Measurements from ENCODE around the gene HIVEP1.

The HIVEP1 gene

DNA sequence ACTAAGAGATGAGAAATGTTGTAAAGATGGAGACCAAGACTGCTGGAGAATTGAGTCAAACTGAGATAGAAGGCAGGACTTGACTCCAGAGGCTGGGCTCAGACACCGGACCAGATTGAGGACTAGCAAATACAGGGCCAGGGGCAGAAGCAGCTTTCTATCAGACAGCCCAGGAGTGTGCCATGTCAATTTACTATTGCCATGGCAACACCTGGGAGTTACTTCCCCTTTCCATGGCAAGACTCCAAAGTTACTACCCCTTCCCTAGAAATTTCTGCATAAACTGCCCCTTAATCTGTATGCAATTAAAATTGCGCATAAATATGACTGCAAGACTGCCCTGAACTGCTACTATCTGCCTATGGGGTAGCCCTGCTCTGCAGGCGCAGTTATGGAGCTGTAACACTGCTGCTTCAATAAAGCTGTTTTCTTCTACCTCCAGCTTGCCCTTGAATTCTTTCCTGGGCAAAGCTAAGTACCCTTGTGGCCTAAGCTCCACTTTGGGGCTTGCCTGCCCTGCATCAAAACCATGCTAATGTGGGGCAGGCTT, 188.0 kb downstream of the HIVEP1 start:
- H3K36me3 Mint-ChIP-seq (ENCODE audit: low read depth): no peaks in the 10 kb centered on the region
- no peaks in the 10 kb centered on the region for H3K9me3 Mint-ChIP-seq
- TF ChIP-seq, protein P1, sequence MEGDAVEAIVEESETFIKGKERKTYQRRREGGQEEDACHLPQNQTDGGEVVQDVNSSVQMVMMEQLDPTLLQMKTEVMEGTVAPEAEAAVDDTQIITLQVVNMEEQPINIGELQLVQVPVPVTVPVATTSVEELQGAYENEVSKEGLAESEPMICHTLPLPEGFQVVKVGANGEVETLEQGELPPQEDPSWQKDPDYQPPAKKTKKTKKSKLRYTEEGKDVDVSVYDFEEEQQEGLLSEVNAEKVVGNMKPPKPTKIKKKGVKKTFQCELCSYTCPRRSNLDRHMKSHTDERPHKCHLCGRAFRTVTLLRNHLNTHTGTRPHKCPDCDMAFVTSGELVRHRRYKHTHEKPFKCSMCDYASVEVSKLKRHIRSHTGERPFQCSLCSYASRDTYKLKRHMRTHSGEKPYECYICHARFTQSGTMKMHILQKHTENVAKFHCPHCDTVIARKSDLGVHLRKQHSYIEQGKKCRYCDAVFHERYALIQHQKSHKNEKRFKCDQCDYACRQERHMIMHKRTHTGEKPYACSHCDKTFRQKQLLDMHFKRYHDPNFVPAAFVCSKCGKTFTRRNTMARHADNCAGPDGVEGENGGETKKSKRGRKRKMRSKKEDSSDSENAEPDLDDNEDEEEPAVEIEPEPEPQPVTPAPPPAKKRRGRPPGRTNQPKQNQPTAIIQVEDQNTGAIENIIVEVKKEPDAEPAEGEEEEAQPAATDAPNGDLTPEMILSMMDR (IDR thresholded peaks at IDR 0.05): no peak
- no peak overlapping the region for H3K4me3 Mint-ChIP-seq
- peaks cover 10% of the 10 kb centered on the region for H3K4me1 Mint-ChIP-seq
- no peak overlapping the region for H3K27ac Mint-ChIP-seq
- H3K27me3 Mint-ChIP-seq (ENCODE audit: low read depth, poor library complexity): no peaks in the 10 kb centered on the region
- DNase-seq: no peak

DNA sequence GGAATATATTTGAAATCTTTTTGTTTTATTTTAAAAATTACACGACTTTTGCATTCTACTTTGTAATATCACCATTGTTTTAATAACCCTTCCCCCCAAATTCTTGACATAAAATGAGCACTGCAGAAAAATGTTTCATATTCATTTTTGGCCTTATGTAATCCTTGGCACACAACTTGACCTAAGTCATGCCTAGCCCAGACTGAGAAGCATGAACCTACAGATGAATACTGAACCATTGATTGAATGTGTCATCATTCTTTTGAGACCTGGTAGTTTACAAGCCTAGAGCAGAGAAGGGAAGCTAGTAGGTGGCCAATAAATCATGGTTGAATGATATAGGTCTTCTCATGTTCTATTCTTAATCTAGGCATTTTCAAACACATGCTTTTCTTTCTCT, 188.6 kb downstream of the HIVEP1 start:
- Mint-ChIP-seq H3K9me3 (no peaks in the 10 kb centered on the region), H3K27ac (no peak overlapping the region), H3K27me3 (ENCODE audit: low read depth, poor library complexity) (no peaks in the 10 kb centered on the region), H3K4me3 (no peak overlapping the region), H3K36me3 (ENCODE audit: low read depth) (no peaks in the 10 kb centered on the region), H3K4me1 (peaks cover 10% of the 10 kb centered on the region)
- DNase-seq: no peak
- TF ChIP-seq, protein P1 (IDR thresholded peaks at IDR 0.05): no peak

DNA sequence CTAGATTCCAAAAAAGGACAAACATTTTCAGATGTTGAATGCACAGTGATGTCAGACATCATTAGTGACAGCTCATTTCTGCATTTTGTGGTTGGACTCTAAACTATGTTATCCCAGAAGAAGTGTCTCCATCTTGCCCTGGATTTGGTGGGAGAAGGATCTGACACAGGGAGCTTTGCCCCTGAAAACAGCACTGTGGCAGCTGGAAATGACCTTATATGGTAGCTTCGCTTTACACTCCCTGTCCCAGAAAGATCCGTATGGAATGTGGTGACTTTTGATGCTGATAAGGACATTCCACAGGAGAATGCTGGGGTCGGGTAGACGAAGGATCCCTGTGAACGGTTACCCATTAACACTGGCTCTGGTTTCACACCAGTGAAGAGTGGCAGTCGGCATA, 190.9 kb downstream of the HIVEP1 start:
- Mint-ChIP-seq H3K4me1 (peaks cover 10% of the 10 kb centered on the region), H3K27me3 (ENCODE audit: low read depth, poor library complexity) (no peaks in the 10 kb centered on the region), H3K27ac (peak overlapping the region; percentile 52), H3K4me3 (no peak overlapping the region), H3K36me3 (ENCODE audit: low read depth) (no peaks in the 10 kb centered on the region), H3K9me3 (peaks cover under 1% of the 10 kb centered on the region)
- TF ChIP-seq, protein P1 (IDR thresholded peaks at IDR 0.05): no peak
- DNase-seq: peak; percentile 5

DNA sequence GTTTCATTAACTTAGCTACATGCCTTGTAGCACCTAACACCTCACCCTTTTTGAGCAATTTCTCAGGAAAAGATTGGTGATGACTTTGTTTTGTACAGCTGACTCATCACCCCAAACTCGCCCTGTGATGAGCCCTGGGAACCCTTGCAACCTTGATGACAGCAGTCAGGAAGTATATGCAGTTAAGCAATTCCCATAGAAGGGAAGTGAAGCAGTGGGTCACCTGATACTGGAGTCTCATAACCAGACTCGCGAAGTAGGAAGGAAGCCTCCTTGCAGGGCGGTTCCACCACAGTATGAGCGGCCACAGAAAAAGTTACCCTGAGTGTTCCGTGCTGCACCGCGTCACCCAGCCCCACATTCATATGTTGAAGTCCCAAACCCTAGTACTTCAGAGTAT, 196.1 kb downstream of the HIVEP1 start:
- Mint-ChIP-seq H3K27ac (no peak overlapping the region), H3K9me3 (peaks cover 10% of the 10 kb centered on the region), H3K4me3 (no peak overlapping the region), H3K27me3 (ENCODE audit: low read depth, poor library complexity) (no peaks in the 10 kb centered on the region), H3K36me3 (ENCODE audit: low read depth) (no peaks in the 10 kb centered on the region), H3K4me1 (peaks cover 5% of the 10 kb centered on the region)
- TF ChIP-seq, protein P1 (IDR thresholded peaks at IDR 0.05): no peak
- DNase-seq: no peak

DNA sequence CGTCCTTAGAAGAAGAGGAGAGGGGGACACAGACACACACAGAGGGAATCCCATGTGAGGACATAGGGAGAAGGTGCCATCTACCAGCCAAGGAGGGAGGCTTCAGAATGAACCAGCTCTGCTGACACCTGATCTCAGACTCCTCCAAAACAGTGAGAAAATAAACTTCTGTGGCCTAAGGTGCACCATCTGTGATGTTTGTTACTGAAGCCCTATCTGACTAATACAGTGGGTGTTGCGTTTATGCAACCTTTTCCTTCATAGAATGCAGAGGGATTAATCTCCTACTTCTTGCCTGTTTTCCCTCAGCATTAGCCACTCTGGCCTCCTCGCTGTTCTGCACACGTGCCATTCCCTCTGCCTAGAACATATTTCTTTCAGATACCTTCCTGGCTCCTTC, 196.6 kb downstream of the HIVEP1 start:
- Mint-ChIP-seq H3K36me3 (ENCODE audit: low read depth) (no peaks in the 10 kb centered on the region), H3K27me3 (ENCODE audit: low read depth, poor library complexity) (no peaks in the 10 kb centered on the region), H3K27ac (no peak overlapping the region), H3K4me3 (no peak overlapping the region), H3K9me3 (peaks cover 10% of the 10 kb centered on the region), H3K4me1 (no peaks in the 10 kb centered on the region)
- no peak for DNase-seq
- TF ChIP-seq, protein P1 (IDR thresholded peaks at IDR 0.05): no peak
